ENCODE results near the gene NFAT5. TPM values are rescaled to one million over a fixed set of nuclear protein-coding genes. Genes with fewer than 3 reads are reported as not detected.

Gene NFAT5
- total and polyA plus RNA-seq, 2 donors (not counting 3 experiments of a cell fraction or from before 2014, with no cell fraction given), result 17.2 to 49.5 TPM

- Histone ChIP-seq H3K27ac (ENCODE audit: insufficient read depth, low read depth, low read length) (peak overlapping the region; percentile 68), H3K36me3 (ENCODE audit: control insufficient read depth in 2 of 2, extremely low read depth in 1 of 2, insufficient read depth in 2 of 2, low read length in 2 of 2) (peaks cover 0 to 9% of the 10 kb centered on the region in 2 experiments), H3K4me2 (ENCODE audit: insufficient read depth, low read length) (peak overlapping the region; percentile 93), H3K27me3 (ENCODE audit: control insufficient read depth in 2 of 2, insufficient read depth in 2 of 2, low read length in 2 of 2) (no peaks in the 10 kb centered on the region), H2AFZ (ENCODE audit: low read depth, low read length) (peak overlapping the region; percentile 22), H3K9me3 (replicated peaks; ENCODE audit: control insufficient read depth, insufficient read depth, low read length) (no peaks in the 10 kb centered on the region), H4K20me1 (replicated peaks; ENCODE audit: control insufficient read depth, extremely low read depth, insufficient read depth, low read length) (no peaks in the 10 kb centered on the region), H3K9me1 (replicated peaks; ENCODE audit: control insufficient read depth, extremely low read depth, insufficient read depth, low read length) (no peaks in the 10 kb centered on the region), H3K4me1 (ENCODE audit: control insufficient read depth, extremely low read depth, insufficient read depth, low read length) (peaks cover 36% of the 10 kb centered on the region), H3K9ac (replicated peaks; ENCODE audit: extremely low read depth, insufficient read depth, low read length) (peak overlapping the region; percentile 78), H3K4me3 (replicated peaks in 1 of 3; ENCODE audit: insufficient read depth in 1 of 3, low read depth in 1 of 3, low read length in 3 of 3) (peak overlapping the region; percentile 37 to 86 (median 70)), H3K79me2 (ENCODE audit: control insufficient read depth, insufficient read depth, low read length) (peaks cover 56% of the 10 kb centered on the region)
- TF ChIP-seq POLR2AphosphoS5 (IDR thresholded peaks at IDR 0.05; ENCODE audit: insufficient read depth, low read depth, low read length) (no peak), CTCF (IDR thresholded peaks at IDR 0.05; ENCODE audit: extremely low read depth in 1 of 2, insufficient read depth in 1 of 2, low read depth in 1 of 2, low read length in 2 of 2) (no peak), EZH2 (IDR thresholded peaks at IDR 0.05; ENCODE audit: borderline replicate concordance, low read depth, low read length, severe bottlenecking) (no peak), JUN (IDR thresholded peaks at IDR 0.05; ENCODE audit: borderline replicate concordance, insufficient read depth, insufficient read length, low read depth) (no peak), FOS (IDR thresholded peaks at IDR 0.05; ENCODE audit: borderline replicate concordance, insufficient read depth, low read length) (no peak), MAX (IDR thresholded peaks at IDR 0.05; ENCODE audit: insufficient read depth, insufficient read length) (no peak), MYC (IDR thresholded peaks at IDR 0.05; ENCODE audit: low read depth, low read length) (no peak), POLR2A (IDR thresholded peaks at IDR 0.05; ENCODE audit: low read depth, low read length) (no peak), GATA2 (IDR thresholded peaks at IDR 0.05; ENCODE audit: insufficient read depth, insufficient read length, low read depth, low read length) (no peak)
- DNase-seq (ENCODE audit: low read depth, low spot score) (no peak), FAIRE-seq (no peak)
- dilution Hi-C loops (cut with MboI; ENCODE audit: extremely low pct_ligation_motif_present, low sequenced_read_pairs) (no loop called here), intact Hi-C loops (cut with micrococcal nuclease) (loop anchor here (1.0 to 2.0 kb wide), 3 partner anchors 12 to 29 kb away; partner anchors contain the start of gene NOB1)
- TSS peak; percentile 65 for BruUV-seq (replicated peaks)
- ChIA-PET POLR2A (interaction anchor here (1.0 to 2.1 kb wide), 3 partner anchors 8 to 347 kb away, joined by 3 to 12 read pairs (median 8); partner anchors contain the start of gene NOB1), CTCF (interaction anchor here (1.5 to 8.5 kb wide), 2 partner anchors 17 to 29 kb away, joined by 11 to 55 read pairs; partner anchors contain the start of gene NOB1)
These were observed 159.9 kb downstream of the NFAT5 start for GRCh38 chr16:69725480-69726312.

Data from endothelial cell of umbilical vein (primary cell).